Fibroblast of pulmonary artery (primary cell): ENCODE measurements around the gene HOXD3.

Source experiments
- DNase-seq: peaks from one replicate; pipeline ENCODE4 v3.0.0-alpha.2; 2010; ENCODE audit warnings: low read depth
- H3K4me3 ChIP-seq: replicated peaks from 2 replicates; pipeline ENCODE4 v1.5.1; 2011; ENCODE audit warnings: low read depth, mild to moderate bottlenecking, control low read depth, low read length, moderate library complexity
- TF ChIP-seq, protein P1 (sequence below): IDR thresholded peaks from 2 replicates; pipeline ENCODE4 v1.5.1; 2011; ENCODE audit warnings: mild to moderate bottlenecking, control low read depth, low read length, inconsistent platforms; ENCODE audit errors: missing control alignments

The HOXD3 gene

DNA sequence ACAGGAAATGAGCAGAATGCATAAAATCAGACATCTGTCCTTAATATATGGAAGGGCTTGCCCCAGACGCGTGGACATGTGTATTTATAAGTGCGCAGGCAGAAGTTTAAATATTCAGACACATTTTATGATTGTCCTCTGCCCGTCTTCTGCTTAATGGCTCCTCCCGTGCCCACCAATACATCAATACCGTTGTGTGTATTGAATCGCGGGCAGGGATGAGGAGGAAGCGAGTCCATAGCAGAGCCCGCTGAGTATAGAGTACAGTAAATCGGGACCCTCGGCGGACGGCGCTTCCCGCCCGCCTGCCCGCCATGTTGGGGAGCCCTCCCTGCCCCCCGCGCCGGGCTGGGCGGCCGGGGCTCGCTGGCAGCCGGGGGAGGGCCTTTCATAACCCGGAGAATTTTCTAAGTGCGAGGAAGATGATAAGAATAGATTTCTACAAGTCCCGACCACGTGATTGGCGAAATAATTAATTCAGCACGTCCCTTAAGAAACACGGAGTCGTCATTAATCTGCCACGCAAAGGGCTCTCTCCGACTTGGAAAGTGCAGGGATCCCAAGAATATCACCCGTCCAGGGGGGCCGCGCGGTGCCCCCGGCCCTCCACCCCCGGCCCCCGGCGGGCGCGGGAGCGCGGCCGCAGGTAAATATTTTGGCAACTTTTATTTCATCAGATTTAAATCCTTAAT, at the start of gene HOXD3:
Gene HOXD3 (plus strand): TSS at position 501 of the 692 bp plus-strand sequence. CDS start 11,808 bp downstream, outside the sequence.
- DNase-seq: no peak
- no peak within 1 kb of the TSS for H3K4me3 ChIP-seq
- TF ChIP-seq, protein P1, sequence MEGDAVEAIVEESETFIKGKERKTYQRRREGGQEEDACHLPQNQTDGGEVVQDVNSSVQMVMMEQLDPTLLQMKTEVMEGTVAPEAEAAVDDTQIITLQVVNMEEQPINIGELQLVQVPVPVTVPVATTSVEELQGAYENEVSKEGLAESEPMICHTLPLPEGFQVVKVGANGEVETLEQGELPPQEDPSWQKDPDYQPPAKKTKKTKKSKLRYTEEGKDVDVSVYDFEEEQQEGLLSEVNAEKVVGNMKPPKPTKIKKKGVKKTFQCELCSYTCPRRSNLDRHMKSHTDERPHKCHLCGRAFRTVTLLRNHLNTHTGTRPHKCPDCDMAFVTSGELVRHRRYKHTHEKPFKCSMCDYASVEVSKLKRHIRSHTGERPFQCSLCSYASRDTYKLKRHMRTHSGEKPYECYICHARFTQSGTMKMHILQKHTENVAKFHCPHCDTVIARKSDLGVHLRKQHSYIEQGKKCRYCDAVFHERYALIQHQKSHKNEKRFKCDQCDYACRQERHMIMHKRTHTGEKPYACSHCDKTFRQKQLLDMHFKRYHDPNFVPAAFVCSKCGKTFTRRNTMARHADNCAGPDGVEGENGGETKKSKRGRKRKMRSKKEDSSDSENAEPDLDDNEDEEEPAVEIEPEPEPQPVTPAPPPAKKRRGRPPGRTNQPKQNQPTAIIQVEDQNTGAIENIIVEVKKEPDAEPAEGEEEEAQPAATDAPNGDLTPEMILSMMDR: no peak

DNA sequence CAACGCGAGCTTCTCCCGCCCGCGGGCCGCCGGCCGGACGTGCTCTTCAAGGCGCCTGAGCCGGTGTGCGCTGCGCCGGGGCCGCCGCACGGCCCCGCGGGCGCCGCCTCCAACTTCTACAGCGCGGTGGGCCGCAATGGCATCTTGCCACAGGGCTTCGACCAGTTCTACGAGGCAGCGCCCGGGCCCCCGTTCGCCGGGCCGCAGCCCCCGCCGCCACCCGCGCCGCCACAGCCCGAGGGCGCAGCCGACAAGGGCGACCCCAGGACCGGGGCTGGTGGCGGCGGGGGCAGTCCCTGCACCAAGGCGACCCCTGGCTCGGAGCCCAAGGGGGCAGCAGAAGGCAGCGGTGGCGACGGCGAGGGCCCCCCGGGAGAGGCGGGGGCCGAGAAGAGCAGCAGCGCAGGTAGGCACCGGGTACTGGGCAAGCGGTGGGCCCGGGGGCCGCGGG, 49.4 kb upstream of the HOXD3 start:
- DNase-seq: no peak
- no peak overlapping the region for H3K4me3 ChIP-seq
- TF ChIP-seq, protein P1: no peak

DNA sequence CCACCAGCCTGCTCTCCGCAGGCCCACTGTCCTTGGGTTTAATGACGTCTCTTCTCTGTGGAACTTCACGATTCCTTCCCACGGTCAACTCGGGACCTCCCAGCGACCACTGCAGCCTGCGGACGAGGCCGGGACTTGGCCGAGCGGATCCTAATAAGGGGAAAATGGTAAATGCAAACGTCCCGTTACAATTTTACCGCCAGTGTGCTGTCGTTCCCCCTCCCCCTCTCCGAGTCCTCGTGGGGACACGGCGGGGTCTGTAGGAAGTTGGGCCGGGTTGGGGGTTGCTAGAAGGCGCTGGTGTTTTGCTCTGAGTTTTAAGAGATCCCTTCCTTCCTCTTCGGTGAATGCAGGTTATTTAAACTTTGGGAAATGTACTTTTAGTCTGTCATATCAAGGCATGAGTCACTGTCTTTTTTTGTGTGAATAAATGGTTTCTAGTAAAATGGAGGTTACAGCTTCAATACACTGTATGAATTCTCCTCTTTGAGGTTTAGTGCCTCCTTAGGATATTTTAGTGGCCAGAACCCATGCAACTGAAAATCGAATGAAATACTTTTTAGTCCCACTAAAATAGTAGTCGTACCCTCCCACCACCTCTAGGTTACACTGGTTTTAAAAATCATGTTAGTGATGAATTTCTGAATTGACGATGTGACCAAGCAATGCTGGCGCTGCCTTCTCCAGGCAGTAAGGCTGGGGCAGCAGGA, 47.8 kb upstream of the HOXD3 start:
- DNase-seq: no peak
- TF ChIP-seq, protein P1: no peak
- no peak overlapping the region for H3K4me3 ChIP-seq

DNA sequence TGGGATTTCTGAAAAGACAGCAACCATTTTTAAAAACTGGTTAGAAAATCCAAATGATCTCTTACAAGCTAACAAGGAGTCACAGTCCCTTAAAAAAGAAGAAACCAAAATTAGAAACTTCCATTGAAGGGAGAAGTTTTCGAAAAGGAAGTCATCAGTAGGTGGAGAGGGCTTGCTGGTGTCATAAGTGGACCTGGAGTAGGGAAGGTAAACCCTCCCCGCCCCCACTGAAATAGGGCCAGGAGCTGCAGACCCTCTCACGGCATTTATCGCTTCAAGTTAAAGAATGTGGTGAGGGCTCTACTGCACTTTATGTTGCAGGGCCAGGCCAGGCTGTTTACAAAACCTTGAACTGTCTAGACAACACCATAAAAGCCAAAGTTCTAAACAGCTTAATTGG, 47.2 kb upstream of the HOXD3 start:
- TF ChIP-seq, protein P1: no peak
- DNase-seq: no peak

DNA sequence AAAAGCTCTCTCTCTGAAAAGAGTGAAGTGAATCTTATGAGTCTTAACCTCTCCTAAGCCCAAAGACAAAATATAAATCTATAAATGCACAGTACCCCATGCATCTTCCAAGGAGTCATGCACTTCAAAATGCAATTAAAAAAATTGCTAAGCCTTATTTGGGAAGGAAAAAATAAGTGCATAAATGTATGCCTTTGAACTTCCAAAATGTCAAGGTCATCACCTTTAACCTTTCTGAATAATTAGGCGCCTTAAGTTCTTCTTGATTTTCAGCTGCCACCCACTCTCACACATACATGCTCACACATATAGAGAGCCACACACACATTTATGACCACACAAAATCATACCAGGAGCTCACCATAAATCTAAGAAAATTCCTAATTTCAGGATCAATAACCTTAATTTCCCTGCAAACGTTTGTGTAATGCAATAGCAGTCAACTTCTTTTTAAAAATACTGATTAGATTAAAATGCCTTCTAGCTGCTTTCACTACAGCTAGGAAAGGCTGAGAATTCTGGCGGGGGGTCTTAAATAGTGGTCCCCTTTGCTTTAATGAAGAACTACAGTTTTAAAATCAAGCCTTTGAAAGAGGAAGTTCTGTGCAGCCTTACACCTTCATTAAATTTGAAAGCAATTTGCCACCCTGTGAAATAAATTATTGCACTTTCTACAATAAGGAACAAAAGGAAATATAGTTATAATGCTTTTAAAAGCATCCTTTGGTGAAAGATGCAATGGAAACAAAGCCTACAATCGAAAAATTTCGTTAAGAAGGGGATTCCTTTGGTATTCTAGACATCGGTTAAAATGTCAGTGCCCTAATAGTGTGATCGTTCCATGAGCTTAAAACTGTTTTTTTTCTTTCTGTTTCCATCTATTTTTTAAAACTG, 46.4 kb upstream of the HOXD3 start:
- no peak for DNase-seq
- no peak overlapping the region for H3K4me3 ChIP-seq
- TF ChIP-seq, protein P1: no peak

More for the DNA sequence above, 47.2 kb upstream of the HOXD3 start:
- no peak overlapping the region for H3K4me3 ChIP-seq

DNA sequence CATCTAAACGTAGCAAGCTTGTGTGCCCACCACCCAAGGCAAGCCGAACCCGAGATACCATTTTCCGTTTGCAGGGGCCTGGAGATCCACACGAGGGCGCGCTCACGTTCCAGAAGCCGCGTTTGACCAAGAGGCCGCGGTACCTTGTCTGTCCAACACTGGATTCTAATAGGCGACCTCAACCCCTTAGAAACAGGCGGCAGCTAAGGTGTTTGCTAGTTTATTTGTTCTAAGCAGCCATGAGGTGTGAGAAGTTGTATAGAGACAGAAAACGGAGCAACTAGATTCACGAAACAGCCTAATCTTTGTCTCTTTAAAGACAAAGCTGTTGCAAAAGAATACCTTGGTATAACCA, 45.8 kb upstream of the HOXD3 start:
- TF ChIP-seq, protein P1: peak; percentile 69
- no peak overlapping the region for H3K4me3 ChIP-seq
- peak; percentile 47 for DNase-seq
